ENCODE measurements around the gene CAPZB. TPM values are rescaled to one million over a fixed set of nuclear protein-coding genes. Genes with fewer than 3 reads are reported as not detected.

CAPZB gene
- total and polyA plus RNA-seq, 5 experiments from 2014 or later, result 268 to 592 (median 475) TPM

- Mint-ChIP-seq H3K4me1 (peaks cover 48 to 96% (median 87%) of the 10 kb centered on the region in 4 donors), H3K27ac (peak overlapping the region; percentile 74 to 94 (median 84)), H3K27me3 (no peaks in the 10 kb centered on the region), H3K4me3 (peak overlapping the region in 8 of 10 donors; percentile 53 to 69 (median 66)), H3K9me3 (no peaks in the 10 kb centered on the region), H3K36me3 (peaks cover 0 to 71% (median 0%) of the 10 kb centered on the region in 3 donors)
- POLR2A ChIA-PET, result interaction anchor here (0.6 to 1.6 kb wide), 5 partner anchors 11 to 77 kb away, joined by 3 to 5 read pairs (median 3); no protein-coding TSS in a partner anchor
- ATAC-seq (no peak), DNase-seq (no peak)
Measured at GRCh38 chr1:19406680-19407079, 78.7 kb downstream of the CAPZB start.

GRCh38 chr1:19405761-19406487, 79.4 kb downstream of the CAPZB start:
- ATAC-seq, result peak; percentile 75 to 94
- H3K36me3 Mint-ChIP-seq, result peaks cover 0 to 70% (median 0%) of the 10 kb centered on the region in 3 donors
- POLR2A ChIA-PET, result interaction anchor here (0.6 to 1.6 kb wide), 5 partner anchors 11 to 60 kb away, joined by 3 to 5 read pairs (median 4); no protein-coding TSS in a partner anchor
- DNase-seq, result peak in 5 of 10 donors; percentile 50 to 68 (median 56)
- peaks cover 48 to 97% (median 85%) of the 10 kb centered on the region in 4 donors for H3K4me1 Mint-ChIP-seq
- no peaks in the 10 kb centered on the region for H3K27me3 Mint-ChIP-seq
- peak overlapping the region; percentile 74 to 94 (median 84) for H3K27ac Mint-ChIP-seq
- no peaks in the 10 kb centered on the region for H3K9me3 Mint-ChIP-seq
- peak overlapping the region in 9 of 10 donors; percentile 8 to 69 (median 63) for H3K4me3 Mint-ChIP-seq

GRCh38 chr1:19405195-19405760, 80.1 kb downstream of the CAPZB start:
- ATAC-seq, result peak in 1 of 2 donors; percentile 25
- H3K4me1 Mint-ChIP-seq, result peaks cover 51 to 97% (median 86%) of the 10 kb centered on the region in 4 donors

GRCh38 chr1:19404748-19405147, 80.6 kb downstream of the CAPZB start:
- H3K36me3 Mint-ChIP-seq, result peaks cover 0 to 68% (median 5%) of the 10 kb centered on the region in 3 donors
- DNase-seq (no peak), ATAC-seq (no peak)
- H3K27me3 Mint-ChIP-seq, result no peaks in the 10 kb centered on the region
- H3K27ac Mint-ChIP-seq, result peak overlapping the region in 9 of 10 donors; percentile 52 to 94 (median 84)
- H3K9me3 Mint-ChIP-seq, result no peaks in the 10 kb centered on the region
- POLR2A ChIA-PET, result interaction anchor here (1.1 kb wide), 1 partner anchor 11 kb away, joined by 3 read pairs; no protein-coding TSS in a partner anchor
- peak overlapping the region in 2 of 10 donors; percentile 15 to 22 for H3K4me3 Mint-ChIP-seq
- H3K4me1 Mint-ChIP-seq, result peaks cover 46 to 97% (median 86%) of the 10 kb centered on the region in 4 donors

More at GRCh38 chr1:19405195-19405760, 80.1 kb downstream of the CAPZB start:
- Mint-ChIP-seq H3K36me3 (peaks cover 0 to 71% (median 5%) of the 10 kb centered on the region in 3 donors), H3K4me3 (peak overlapping the region in 5 of 10 donors; percentile 10 to 69 (median 60)), H3K9me3 (no peaks in the 10 kb centered on the region), H3K27ac (peak overlapping the region; percentile 25 to 94 (median 84)), H3K27me3 (no peaks in the 10 kb centered on the region)
- no peak for DNase-seq
- POLR2A ChIA-PET, result interaction anchor here (0.9 to 1.6 kb wide), 2 partner anchors 58 to 60 kb away, joined by 4 to 5 read pairs; no protein-coding TSS in a partner anchor

GRCh38 chr1:19403256-19403655, 82.1 kb downstream of the CAPZB start:
- H3K27me3 Mint-ChIP-seq, result no peaks in the 10 kb centered on the region
- H3K36me3 Mint-ChIP-seq, result peaks cover 0 to 67% (median 8%) of the 10 kb centered on the region in 3 donors
- peak overlapping the region; percentile 48 to 90 (median 78) for H3K27ac Mint-ChIP-seq
- H3K4me3 Mint-ChIP-seq, result peak overlapping the region in 2 of 10 donors; percentile 26 to 56
- ATAC-seq (no peak), DNase-seq (no peak)
- POLR2A ChIA-PET, result interaction anchor here (0.7 kb wide), 2 partner anchors 245 to 478 kb away, joined by 3 to 10 read pairs; no protein-coding TSS in a partner anchor
- H3K4me1 Mint-ChIP-seq, result peaks cover 48 to 94% (median 82%) of the 10 kb centered on the region in 4 donors
- H3K9me3 Mint-ChIP-seq, result no peaks in the 10 kb centered on the region

- POLR2A ChIA-PET, result no interaction called here
- no peak for ATAC-seq
- H3K36me3 Mint-ChIP-seq, result peaks cover 0 to 68% (median 10%) of the 10 kb centered on the region in 3 donors
- peak overlapping the region; percentile 56 to 90 (median 78) for H3K27ac Mint-ChIP-seq
- H3K4me3 Mint-ChIP-seq, result no peak overlapping the region
- no peaks in the 10 kb centered on the region for H3K27me3 Mint-ChIP-seq
- peaks cover 46 to 90% (median 77%) of the 10 kb centered on the region in 4 donors for H3K4me1 Mint-ChIP-seq
- H3K9me3 Mint-ChIP-seq, result no peaks in the 10 kb centered on the region
- DNase-seq, result no peak
Measured at GRCh38 chr1:19402031-19402813, 83.1 kb downstream of the CAPZB start.

- Mint-ChIP-seq H3K27me3 (no peaks in the 10 kb centered on the region), H3K9me3 (no peaks in the 10 kb centered on the region), H3K4me1 (peaks cover 43 to 88% (median 74%) of the 10 kb centered on the region in 4 donors), H3K4me3 (no peak overlapping the region), H3K27ac (peak overlapping the region in 6 of 10 donors; percentile 47 to 90 (median 72)), H3K36me3 (peaks cover 0 to 72% (median 10%) of the 10 kb centered on the region in 3 donors)
- DNase-seq, result no peak
- no peak for ATAC-seq
- POLR2A ChIA-PET, result no interaction called here
Measured at GRCh38 chr1:19401535-19401889, 83.8 kb downstream of the CAPZB start.

- H3K4me1 Mint-ChIP-seq, result peaks cover 38 to 87% (median 71%) of the 10 kb centered on the region in 4 donors
- peak overlapping the region; percentile 21 to 90 (median 70) for H3K27ac Mint-ChIP-seq
- no peaks in the 10 kb centered on the region for H3K9me3 Mint-ChIP-seq
- peaks cover 0 to 70% (median 10%) of the 10 kb centered on the region in 3 donors for H3K36me3 Mint-ChIP-seq
- DNase-seq (no peak), ATAC-seq (no peak)
- no peaks in the 10 kb centered on the region for H3K27me3 Mint-ChIP-seq
- H3K4me3 Mint-ChIP-seq, result peak overlapping the region in 1 of 10 donors; percentile 1
- POLR2A ChIA-PET, result interaction anchor here (1.7 kb wide), 1 partner anchor 16 kb away, joined by 4 read pairs; no protein-coding TSS in a partner anchor
Measured at GRCh38 chr1:19400875-19401534, 84.3 kb downstream of the CAPZB start.

GRCh38 chr1:19400192-19400611, 85.1 kb downstream of the CAPZB start:
- no peaks in the 10 kb centered on the region for H3K27me3 Mint-ChIP-seq
- H3K27ac Mint-ChIP-seq, result peak overlapping the region in 8 of 10 donors; percentile 34 to 90 (median 68)
- H3K4me3 Mint-ChIP-seq, result peak overlapping the region in 1 of 10 donors; percentile 19
- peaks cover 0 to 65% (median 10%) of the 10 kb centered on the region in 3 donors for H3K36me3 Mint-ChIP-seq
- ATAC-seq, result no peak
- H3K9me3 Mint-ChIP-seq, result no peaks in the 10 kb centered on the region
- peaks cover 36 to 87% (median 71%) of the 10 kb centered on the region in 4 donors for H3K4me1 Mint-ChIP-seq
- no peak for DNase-seq
- POLR2A ChIA-PET, result interaction anchor here (1.7 kb wide), 1 partner anchor 17 kb away, joined by 4 read pairs; no protein-coding TSS in a partner anchor

- Mint-ChIP-seq H3K4me3 (peak overlapping the region in 1 of 10 donors; percentile 24), H3K36me3 (peaks cover 0 to 55% (median 10%) of the 10 kb centered on the region in 3 donors), H3K4me1 (peaks cover 28 to 89% (median 76%) of the 10 kb centered on the region in 4 donors), H3K27me3 (no peaks in the 10 kb centered on the region), H3K27ac (peak overlapping the region in 5 of 10 donors; percentile 22 to 86 (median 67)), H3K9me3 (no peaks in the 10 kb centered on the region)
- POLR2A ChIA-PET, result no interaction called here
- DNase-seq (no peak), ATAC-seq (no peak)
Measured at GRCh38 chr1:19398309-19398760, 87.0 kb downstream of the CAPZB start.

GRCh38 chr1:19397217-19397945, 88.0 kb downstream of the CAPZB start:
- no peaks in the 10 kb centered on the region for H3K9me3 Mint-ChIP-seq
- POLR2A ChIA-PET, result no interaction called here
- ATAC-seq (no peak), DNase-seq (no peak)
- no peaks in the 10 kb centered on the region for H3K27me3 Mint-ChIP-seq
- H3K36me3 Mint-ChIP-seq, result peaks cover 0 to 46% (median 10%) of the 10 kb centered on the region in 3 donors
- no peak overlapping the region for H3K4me3 Mint-ChIP-seq
- peaks cover 24 to 88% (median 77%) of the 10 kb centered on the region in 4 donors for H3K4me1 Mint-ChIP-seq
- peak overlapping the region in 5 of 10 donors; percentile 21 to 66 (median 35) for H3K27ac Mint-ChIP-seq

Measured in naive thymus-derived CD8-positive, alpha-beta T cell (primary cell).